Measurements from ENCODE around the gene DICER1. TPM values are rescaled to one million over a fixed set of nuclear protein-coding genes. Genes with fewer than 3 reads are reported as not detected.

DICER1 gene
- total RNA-seq, 1 experiment from 2014 or later, result 39.7 TPM

- no peak for DNase-seq
- Histone ChIP-seq H3K4me3 (ENCODE audit: insufficient read depth, low read depth, low read length) (no peak overlapping the region), H3K36me3 (replicated peaks; ENCODE audit: control insufficient read depth, insufficient read depth, low read length) (no peaks in the 10 kb centered on the region), H3K27me3 (ENCODE audit: control insufficient read depth, insufficient read depth, low read length) (no peaks in the 10 kb centered on the region)
Measured at GRCh38 chr14:95174184-95174792, 17.0 kb upstream of the DICER1 start.

- no peak overlapping the region for H3K4me3 ChIP-seq (ENCODE audit: insufficient read depth, low read depth, low read length)
- DNase-seq, result no peak
- no peaks in the 10 kb centered on the region for H3K36me3 ChIP-seq (replicated peaks; ENCODE audit: control insufficient read depth, insufficient read depth, low read length)
Measured at GRCh38 chr14:95173518-95173917, 16.2 kb upstream of the DICER1 start.

GRCh38 chr14:95167177-95167576, 9.8 kb upstream of the DICER1 start:
- peaks cover 2% of the 10 kb centered on the region; the same call in 1 of the 2 replicates for H3K36me3 ChIP-seq (replicated peaks; ENCODE audit: control insufficient read depth, insufficient read depth, low read length)
- H3K27me3 ChIP-seq (ENCODE audit: control insufficient read depth, insufficient read depth, low read length), result no peaks in the 10 kb centered on the region
- no peak overlapping the region for H3K4me3 ChIP-seq (ENCODE audit: insufficient read depth, low read depth, low read length)
- DNase-seq, result no peak

More at GRCh38 chr14:95173518-95173917, 16.2 kb upstream of the DICER1 start:
- no peaks in the 10 kb centered on the region for H3K27me3 ChIP-seq (ENCODE audit: control insufficient read depth, insufficient read depth, low read length)

- H3K36me3 ChIP-seq (replicated peaks; ENCODE audit: control insufficient read depth, insufficient read depth, low read length), result peaks cover 2% of the 10 kb centered on the region; the same call in 1 of the 2 replicates
- no peaks in the 10 kb centered on the region for H3K27me3 ChIP-seq (ENCODE audit: control insufficient read depth, insufficient read depth, low read length)
- no peak for DNase-seq
- no peak overlapping the region for H3K4me3 ChIP-seq (ENCODE audit: insufficient read depth, low read depth, low read length)
Measured at GRCh38 chr14:95165517-95165916, 8.2 kb upstream of the DICER1 start.

GRCh38 chr14:95164506-95164905, 7.2 kb upstream of the DICER1 start:
- H3K27me3 ChIP-seq (ENCODE audit: control insufficient read depth, insufficient read depth, low read length), result no peaks in the 10 kb centered on the region
- no peak overlapping the region for H3K4me3 ChIP-seq (ENCODE audit: insufficient read depth, low read depth, low read length)
- DNase-seq, result no peak
- H3K36me3 ChIP-seq (replicated peaks; ENCODE audit: control insufficient read depth, insufficient read depth, low read length), result peaks cover 2% of the 10 kb centered on the region; the same call in 1 of the 2 replicates

- H3K27me3 ChIP-seq (ENCODE audit: control insufficient read depth, insufficient read depth, low read length), result no peaks in the 10 kb centered on the region
- H3K36me3 ChIP-seq (replicated peaks; ENCODE audit: control insufficient read depth, insufficient read depth, low read length), result peaks cover 2% of the 10 kb centered on the region; the same call in 1 of the 2 replicates
- DNase-seq, result no peak
- no peak overlapping the region for H3K4me3 ChIP-seq (ENCODE audit: insufficient read depth, low read depth, low read length)
Measured at GRCh38 chr14:95163666-95164065, 6.3 kb upstream of the DICER1 start.

- Histone ChIP-seq H3K27me3 (ENCODE audit: control insufficient read depth, insufficient read depth, low read length) (no peaks in the 10 kb centered on the region), H3K4me3 (ENCODE audit: insufficient read depth, low read depth, low read length) (no peak overlapping the region), H3K36me3 (replicated peaks; ENCODE audit: control insufficient read depth, insufficient read depth, low read length) (peaks cover 2% of the 10 kb centered on the region; the same call in 1 of the 2 replicates)
- DNase-seq, result no peak
Measured at GRCh38 chr14:95163132-95163531, 5.8 kb upstream of the DICER1 start.

- peaks cover 2% of the 10 kb centered on the region; the same call in 1 of the 2 replicates for H3K36me3 ChIP-seq (replicated peaks; ENCODE audit: control insufficient read depth, insufficient read depth, low read length)
- no peaks in the 10 kb centered on the region for H3K27me3 ChIP-seq (ENCODE audit: control insufficient read depth, insufficient read depth, low read length)
- no peak overlapping the region for H3K4me3 ChIP-seq (ENCODE audit: insufficient read depth, low read depth, low read length)
- DNase-seq, result peak; percentile 35
Measured at GRCh38 chr14:95162641-95163040, 5.3 kb upstream of the DICER1 start.

GRCh38 chr14:95157048-95157326, 342 bp downstream of the DICER1 start:
- no peaks in the 10 kb centered on the region for H3K27me3 ChIP-seq (ENCODE audit: control insufficient read depth, insufficient read depth, low read length)
- H3K4me3 ChIP-seq (ENCODE audit: insufficient read depth, low read depth, low read length), result peak overlapping the region; percentile 88
- DNase-seq, result no peak
- H3K36me3 ChIP-seq (replicated peaks; ENCODE audit: control insufficient read depth, insufficient read depth, low read length), result no peaks in the 10 kb centered on the region

- Histone ChIP-seq H3K4me3 (ENCODE audit: insufficient read depth, low read depth, low read length) (peak overlapping the region; percentile 88), H3K27me3 (ENCODE audit: control insufficient read depth, insufficient read depth, low read length) (no peaks in the 10 kb centered on the region), H3K36me3 (replicated peaks; ENCODE audit: control insufficient read depth, insufficient read depth, low read length) (no peaks in the 10 kb centered on the region)
- peak; percentile 64 for DNase-seq
Measured at GRCh38 chr14:95156161-95157047, 925 bp downstream of the DICER1 start.

- H3K4me3 ChIP-seq (ENCODE audit: insufficient read depth, low read depth, low read length), result no peak overlapping the region
- DNase-seq, result no peak
- H3K27me3 ChIP-seq (ENCODE audit: control insufficient read depth, insufficient read depth, low read length), result no peaks in the 10 kb centered on the region
- H3K36me3 ChIP-seq (replicated peaks; ENCODE audit: control insufficient read depth, insufficient read depth, low read length), result no peaks in the 10 kb centered on the region
Measured at GRCh38 chr14:95155045-95155444, 2.3 kb downstream of the DICER1 start.

GRCh38 chr14:95153866-95154265, 3.5 kb downstream of the DICER1 start:
- DNase-seq, result no peak
- no peaks in the 10 kb centered on the region for H3K36me3 ChIP-seq (replicated peaks; ENCODE audit: control insufficient read depth, insufficient read depth, low read length)
- H3K4me3 ChIP-seq (ENCODE audit: insufficient read depth, low read depth, low read length), result no peak overlapping the region
- no peaks in the 10 kb centered on the region for H3K27me3 ChIP-seq (ENCODE audit: control insufficient read depth, insufficient read depth, low read length)

- DNase-seq, result no peak
- Histone ChIP-seq H3K4me3 (ENCODE audit: insufficient read depth, low read depth, low read length) (no peak overlapping the region), H3K27me3 (ENCODE audit: control insufficient read depth, insufficient read depth, low read length) (no peaks in the 10 kb centered on the region), H3K36me3 (replicated peaks; ENCODE audit: control insufficient read depth, insufficient read depth, low read length) (no peaks in the 10 kb centered on the region)
Measured at GRCh38 chr14:95151561-95151960, 5.8 kb downstream of the DICER1 start.

- Histone ChIP-seq H3K36me3 (replicated peaks; ENCODE audit: control insufficient read depth, insufficient read depth, low read length) (no peaks in the 10 kb centered on the region), H3K4me3 (ENCODE audit: insufficient read depth, low read depth, low read length) (no peak overlapping the region), H3K27me3 (ENCODE audit: control insufficient read depth, insufficient read depth, low read length) (no peaks in the 10 kb centered on the region)
- DNase-seq, result no peak
Measured at GRCh38 chr14:95150910-95151309, 6.4 kb downstream of the DICER1 start.

GRCh38 chr14:95149441-95149840, 7.9 kb downstream of the DICER1 start:
- Histone ChIP-seq H3K4me3 (ENCODE audit: insufficient read depth, low read depth, low read length) (no peak overlapping the region), H3K36me3 (replicated peaks; ENCODE audit: control insufficient read depth, insufficient read depth, low read length) (no peaks in the 10 kb centered on the region), H3K27me3 (ENCODE audit: control insufficient read depth, insufficient read depth, low read length) (no peaks in the 10 kb centered on the region)
- DNase-seq, result no peak

Measured in H7 (cell line).